ENCODE results near the gene SH3TC2.
"Not testable (repeated sequence)": the region's sequence is repeated elsewhere in the genome, so short reads cannot be mapped to it uniquely, and the experiment has no call there.

Gene SH3TC2

DNA sequence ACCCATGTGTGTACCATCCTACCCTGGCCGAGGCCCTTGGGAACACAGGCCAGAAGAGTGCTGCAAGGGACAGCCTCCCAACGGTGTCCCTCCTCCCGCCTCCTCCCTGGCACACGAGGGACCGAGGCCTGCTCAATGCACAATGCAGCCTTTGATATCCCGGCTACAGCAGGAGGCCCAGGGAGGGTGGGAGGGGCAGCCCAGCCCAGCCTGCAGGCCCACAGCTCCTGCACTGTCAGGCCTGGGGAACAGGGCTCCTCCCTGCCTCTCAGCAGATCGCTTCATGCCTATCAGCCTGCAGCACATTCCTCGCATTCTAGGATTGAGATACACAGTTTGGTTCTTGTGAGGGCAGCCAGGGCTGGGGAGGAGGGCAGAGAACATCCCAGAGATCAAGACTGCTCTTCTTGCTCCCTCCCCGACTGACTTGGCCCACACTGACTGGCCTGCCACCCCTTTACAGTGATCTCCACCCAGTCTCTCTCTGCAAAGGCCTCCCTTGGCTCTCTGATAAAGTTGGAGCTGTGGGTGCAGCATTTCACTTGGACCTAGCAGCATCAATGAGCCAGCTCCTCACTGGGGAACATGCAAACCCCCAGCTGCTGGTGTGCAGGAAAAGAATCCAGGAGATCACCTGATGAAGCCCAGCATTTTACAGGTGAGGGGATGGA is at the start of gene SH3TC2:
TSS of gene SH3TC2 (minus strand) at position 46 of the 671 bp plus-strand sequence. CDS start at position 6, 40 bp downstream.
- no peak for DNase-seq

DNA sequence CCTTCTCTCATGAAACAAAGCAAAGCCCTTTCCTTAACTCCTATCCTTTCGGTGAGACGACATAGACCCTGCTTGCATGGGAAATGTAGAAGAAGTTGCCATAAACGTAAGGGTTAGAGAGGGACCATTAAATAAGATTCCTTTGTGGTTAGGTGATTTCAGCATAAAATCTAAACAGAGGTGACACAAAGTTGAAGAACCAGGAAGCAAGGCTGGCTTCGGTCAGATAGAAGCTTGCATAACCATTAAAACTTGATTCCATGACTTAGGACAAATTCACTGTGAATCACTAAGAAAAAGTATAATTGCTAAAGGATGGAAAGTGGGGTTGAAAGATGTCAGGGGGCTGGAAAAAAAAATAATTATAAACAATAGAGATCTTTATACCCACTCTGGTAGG is 47.5 kb upstream of the SH3TC2 start:
- DNase-seq, result no peak

DNA sequence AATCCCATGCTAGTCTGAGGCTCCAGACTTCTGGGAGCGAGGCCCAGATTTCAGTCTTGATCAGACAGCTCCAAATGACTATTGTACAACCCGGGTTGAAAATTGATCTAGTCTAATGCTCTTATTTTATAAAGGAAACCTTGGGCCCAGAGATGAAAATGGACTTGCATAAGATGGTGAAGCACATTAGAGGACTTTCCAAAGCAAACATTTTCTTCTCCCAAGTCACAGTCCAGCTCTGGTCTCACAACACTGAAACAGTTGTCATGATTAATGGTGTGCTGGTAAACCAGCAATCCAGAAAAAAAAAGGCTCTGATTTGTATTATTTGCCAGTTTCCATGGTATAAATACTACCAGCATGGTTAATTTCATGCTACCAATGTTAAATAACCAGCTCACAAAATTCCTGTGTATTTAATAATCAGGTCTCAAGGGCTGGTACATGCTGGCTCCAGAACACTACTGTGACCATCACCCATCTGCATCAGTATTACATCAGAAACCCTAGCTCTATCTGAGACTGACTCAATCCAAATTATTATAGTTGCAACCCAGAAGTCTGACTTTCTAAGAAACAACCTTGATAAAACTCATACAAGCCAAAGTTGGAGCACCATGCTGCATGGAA is 45.9 kb upstream of the SH3TC2 start:
- DNase-seq, result no peak

- DNase-seq, result no peak
Measured at GRCh38 chr5:149100331-149100730, 37.5 kb upstream of the SH3TC2 start.

GRCh38 chr5:149099920-149100319 is 37.1 kb upstream of the SH3TC2 start:
- DNase-seq, result no peak

GRCh38 chr5:149094996-149095395 is 32.1 kb upstream of the SH3TC2 start:
- no peak for DNase-seq

GRCh38 chr5:149093625-149094024 is 30.8 kb upstream of the SH3TC2 start:
- no peak for DNase-seq

- DNase-seq, result no peak
Measured at GRCh38 chr5:149089796-149090195, 26.9 kb upstream of the SH3TC2 start.

DNA sequence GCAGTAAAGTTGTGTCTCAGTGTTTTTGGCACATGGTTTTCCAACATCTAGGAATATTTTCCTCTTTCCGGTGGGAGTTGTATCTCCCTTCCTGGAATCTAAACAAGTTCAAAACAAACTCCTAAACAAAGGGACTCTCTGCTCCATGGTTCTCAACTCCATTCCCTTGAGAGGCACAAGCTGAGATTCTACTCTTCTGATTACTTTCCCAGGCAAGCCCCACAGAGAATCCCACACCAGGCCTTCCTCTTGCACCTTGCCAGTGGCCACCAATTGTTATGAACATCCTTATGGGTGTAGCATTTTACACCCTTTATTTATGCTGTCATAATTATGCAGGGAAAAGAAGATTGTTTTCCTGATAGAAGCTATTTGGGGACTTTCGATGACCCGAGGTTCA is 25.8 kb upstream of the SH3TC2 start:
- no peak for DNase-seq

DNA sequence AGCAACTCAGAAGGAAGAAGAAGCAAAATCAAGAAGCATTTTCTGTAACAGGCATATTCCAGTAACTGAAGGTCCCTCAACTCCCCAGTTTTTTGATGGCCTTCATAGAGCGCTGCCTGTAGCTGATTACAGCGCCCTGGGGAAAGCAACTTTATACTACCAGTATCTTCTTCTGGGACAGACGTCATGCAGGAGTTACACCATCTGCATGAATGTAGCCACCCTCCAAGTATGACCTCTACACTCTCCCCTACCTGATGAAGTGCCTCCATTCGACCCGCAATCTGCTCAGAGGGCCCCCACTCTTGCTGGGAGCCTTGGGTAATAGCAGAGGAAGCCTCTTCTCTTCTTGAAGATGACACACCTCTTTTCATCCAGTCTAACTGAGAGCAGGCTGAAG is 21.0 kb upstream of the SH3TC2 start:
- DNase-seq, result no peak

DNA sequence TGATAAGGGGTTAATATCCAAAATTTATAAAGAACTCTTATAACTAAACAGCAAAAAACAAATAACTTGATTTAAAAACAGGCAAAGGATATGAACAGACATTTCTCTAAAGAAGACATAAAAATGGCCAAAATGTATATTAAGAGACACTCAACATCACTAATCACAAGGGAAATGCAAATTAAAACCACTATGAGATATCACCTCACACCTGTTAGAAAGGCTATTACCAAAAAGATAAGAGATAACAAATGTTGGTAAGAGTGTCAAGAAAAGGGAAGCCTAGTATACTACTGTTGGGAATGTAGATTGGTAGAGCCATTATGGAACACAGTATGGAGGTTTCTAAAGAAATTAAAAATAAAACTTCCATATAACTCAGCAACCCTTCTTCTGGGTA is 19.4 kb upstream of the SH3TC2 start:
- DNase-seq, result no peak

DNA sequence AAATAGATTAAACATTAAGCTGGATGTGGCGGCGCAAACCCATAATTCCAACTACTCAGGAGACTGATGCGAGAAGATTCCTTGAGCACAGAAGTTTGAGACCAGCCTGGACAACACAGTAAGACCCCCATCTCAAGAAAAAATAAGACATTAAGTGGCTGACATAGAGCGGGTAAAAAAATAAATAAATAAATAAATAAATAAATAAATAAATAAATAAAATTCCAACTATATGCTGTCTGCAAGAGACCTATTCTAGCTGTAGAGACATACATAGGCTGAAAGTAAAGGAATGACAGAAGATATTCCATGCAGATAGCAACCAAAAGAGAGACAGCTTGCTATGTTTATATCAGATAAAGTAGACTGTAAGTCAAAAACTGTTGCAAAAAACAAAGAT is 17.4 kb upstream of the SH3TC2 start:
- DNase-seq, result no peak

GRCh38 chr5:149079883-149080282 is 17.0 kb upstream of the SH3TC2 start:
- DNase-seq, result no peak

GRCh38 chr5:149074071-149074470 is 11.2 kb upstream of the SH3TC2 start:
- DNase-seq, result not testable (repeated sequence)

- DNase-seq, result no peak
Measured at GRCh38 chr5:149073213-149073612, 10.4 kb upstream of the SH3TC2 start.

- no peak for DNase-seq
Measured at GRCh38 chr5:149072791-149073190, 9.9 kb upstream of the SH3TC2 start.

GRCh38 chr5:149072376-149072775 is 9.5 kb upstream of the SH3TC2 start:
- no peak for DNase-seq

DNA sequence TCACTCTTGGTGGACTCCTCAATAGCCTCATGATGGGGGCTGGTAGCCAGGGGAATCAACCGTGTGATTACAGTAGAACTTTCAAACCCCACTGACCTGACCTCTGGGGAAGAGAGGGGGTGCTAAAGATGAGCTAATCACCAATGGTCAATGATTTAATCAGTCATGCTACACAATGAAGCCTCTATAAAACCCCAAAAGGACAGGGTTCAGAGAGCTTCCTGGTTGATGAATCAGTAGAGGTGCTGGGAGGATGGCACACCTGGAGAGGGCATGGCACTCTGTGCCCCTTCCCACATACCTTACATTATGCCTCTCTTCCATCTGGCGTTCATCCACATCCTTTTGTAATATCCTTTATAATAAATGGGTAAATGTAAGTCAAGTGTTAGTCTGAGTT is 8.9 kb upstream of the SH3TC2 start:
- DNase-seq, result no peak

GRCh38 chr5:149071216-149071615 is 8.4 kb upstream of the SH3TC2 start:
- DNase-seq, result no peak

GRCh38 chr5:149069711-149070110 is 6.8 kb upstream of the SH3TC2 start:
- DNase-seq, result no peak

GRCh38 chr5:149063896-149064478 is 1.1 kb upstream of the SH3TC2 start:
- DNase-seq, result no peak

DNA sequence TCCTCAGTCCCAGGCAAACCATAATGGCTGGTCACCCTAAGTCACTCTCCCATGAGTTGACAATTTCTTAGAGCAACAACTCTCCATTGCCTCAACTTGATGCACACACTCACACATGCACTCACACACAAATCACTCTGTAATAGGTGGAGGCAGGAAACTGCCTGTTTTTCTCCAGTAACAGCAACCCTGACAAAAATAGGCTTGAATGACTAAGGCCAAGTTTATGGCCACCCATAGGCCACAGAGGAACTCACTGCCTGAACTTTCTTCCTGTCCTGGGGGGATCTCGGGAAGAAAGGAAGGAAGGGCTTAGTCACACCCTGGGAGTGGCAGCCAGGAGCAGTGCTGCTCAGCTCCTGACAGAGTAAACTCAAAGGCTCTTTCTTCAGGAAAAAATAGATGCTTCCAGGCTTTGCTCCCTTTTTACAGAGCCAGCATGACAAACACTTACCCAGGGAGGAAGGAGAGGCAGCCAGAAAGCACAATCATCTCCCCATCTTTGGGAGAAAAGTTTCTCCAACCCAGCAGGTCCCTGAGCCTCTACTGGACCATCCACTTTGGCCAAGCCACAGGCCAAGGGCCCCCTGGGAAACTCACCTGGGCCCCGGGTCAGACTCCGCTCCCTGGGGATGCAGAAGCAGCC is 368 bp downstream of the SH3TC2 start:
- DNase-seq, result no peak

GRCh38 chr5:149061341-149061740 is 1.5 kb downstream of the SH3TC2 start:
- no peak for DNase-seq

DNA sequence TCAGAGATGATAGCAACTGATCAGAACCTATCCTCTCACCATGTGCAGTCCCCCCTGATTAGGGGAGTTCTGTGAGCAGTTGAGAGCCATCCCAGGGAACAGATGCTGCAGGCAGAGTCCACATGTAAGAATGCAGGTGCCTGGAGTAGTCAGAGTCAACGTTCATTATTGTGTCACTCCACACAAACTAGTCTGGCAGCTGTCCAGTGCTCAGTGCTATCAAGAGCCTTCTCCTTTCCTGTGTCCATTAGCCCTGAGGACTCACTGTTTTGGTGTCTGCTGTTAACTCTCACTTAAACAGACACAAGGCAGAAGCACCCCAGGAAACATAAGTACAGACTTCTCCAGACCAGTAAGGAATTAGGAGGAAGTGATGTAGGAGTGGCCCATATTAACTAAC is 2.5 kb downstream of the SH3TC2 start:
- DNase-seq, result peak; percentile 44

All from NCI-H774 (cell line).